Liver (tissue), 9 donors: Measurements from ENCODE around the gene TPPP3. TPM values are rescaled to one million over a fixed set of nuclear protein-coding genes. Genes with fewer than 3 reads are reported as not detected.

Experiments used
- DNase-seq: peaks from one replicate; pipeline ENCODE4 v3.0.0-alpha.2; 2017; ENCODE audit warnings: low spot score
- H3K27ac ChIP-seq, 2 donors: one replicate each; pipeline ENCODE4 v1.7.0; 2013; ENCODE audit warnings: inconsistent platforms in 2 of 2, low read length in 2 of 2, control low read depth in 1 of 2, low read depth in 1 of 2, mild to moderate bottlenecking in 1 of 2
- H3K27me3 ChIP-seq, 4 donors: one replicate each; pipeline versions ENCODE4 v1.6.1 to v1.7.0; 2013; ENCODE audit warnings: low read length in 3 of 4, inconsistent platforms in 1 of 4, mild to moderate bottlenecking in 1 of 4, moderate library complexity in 1 of 4; ENCODE audit not compliant: control insufficient read depth in 4 of 4, insufficient read depth in 4 of 4
- H3K36me3 ChIP-seq, 4 donors: one replicate each; pipeline versions ENCODE4 v1.6.1 to v1.7.0; 2013; ENCODE audit warnings: low read length in 3 of 4, mild to moderate bottlenecking in 3 of 4, low read depth in 1 of 4, moderate library complexity in 1 of 4; ENCODE audit not compliant: control insufficient read depth in 4 of 4, insufficient read depth in 3 of 4
- H3K4me1 ChIP-seq, 4 donors: one replicate each; pipeline versions ENCODE4 v1.6.1 to v1.7.0; 2013; ENCODE audit warnings: low read length in 3 of 4, mild to moderate bottlenecking in 3 of 4, moderate library complexity in 1 of 4; ENCODE audit not compliant: control insufficient read depth in 4 of 4, insufficient read depth in 4 of 4
- H3K4me3 ChIP-seq, 3 donors: one replicate each; pipeline versions ENCODE4 v1.6.1 to v1.7.0; 2013; ENCODE audit warnings: low read length in 3 of 3, control low read depth in 1 of 3, low read depth in 1 of 3, mild to moderate bottlenecking in 1 of 3
- H3K9ac ChIP-seq, 2 donors: one replicate each; pipeline ENCODE4 v1.7.0; 2013; ENCODE audit warnings: low read length in 2 of 2, mild to moderate bottlenecking in 2 of 2, moderate library complexity in 2 of 2, control low read depth in 1 of 2, low read depth in 1 of 2
- H3K9me3 ChIP-seq, 4 donors: one replicate each; pipeline versions ENCODE4 v1.6.1 to v1.7.0; 2013; ENCODE audit warnings: low read length in 3 of 4; ENCODE audit not compliant: control insufficient read depth in 4 of 4
- EGR1 ChIP-seq, 2 donors: IDR thresholded peaks; 2 replicates each; pipeline ENCODE4 v1.6.1; 2016 to 2018; ENCODE audit warnings: antibody characterized with exemption in 2 of 2, low read depth in 2 of 2
- FOXA1 ChIP-seq: IDR thresholded peaks from 2 replicates; pipeline ENCODE4 v1.6.1; 2016; ENCODE audit warnings: antibody characterized with exemption
- FOXA2 ChIP-seq: IDR thresholded peaks from 2 replicates; pipeline ENCODE4 v1.6.1; 2016; ENCODE audit warnings: antibody characterized with exemption
- GABPA ChIP-seq, 2 donors: IDR thresholded peaks in 1 of 2; conservative IDR thresholded peaks in 1 of 2; 2 replicates each; pipeline ENCODE4 v1.6.1; 2016; ENCODE audit warnings: antibody characterized with exemption in 2 of 2, mild to moderate bottlenecking in 1 of 2, moderate library complexity in 1 of 2
- HNF4A ChIP-seq, 2 donors: conservative IDR thresholded peaks; 2 replicates each; pipeline ENCODE4 v1.6.1; 2016; ENCODE audit warnings: antibody characterized with exemption in 2 of 2, mild to moderate bottlenecking in 2 of 2
- HNF4G ChIP-seq: IDR thresholded peaks from 2 replicates; pipeline ENCODE4 v1.6.1; 2016; ENCODE audit warnings: antibody characterized with exemption
- JUND ChIP-seq, 2 donors: IDR thresholded peaks; 2 replicates each; pipeline ENCODE4 v1.6.1; 2016; ENCODE audit warnings: antibody characterized with exemption in 2 of 2
- NR2F2 ChIP-seq: IDR thresholded peaks from 2 replicates; pipeline ENCODE4 v1.6.1; 2016; ENCODE audit warnings: antibody characterized with exemption
- RAD21 ChIP-seq, 2 donors: IDR thresholded peaks; 2 replicates each; pipeline ENCODE4 v1.6.1; 2016; ENCODE audit warnings: antibody characterized with exemption in 2 of 2, mild to moderate bottlenecking in 2 of 2
- RXRA ChIP-seq, 2 donors: IDR thresholded peaks; 2 replicates each; pipeline ENCODE4 v1.6.1; 2017 to 2018; ENCODE audit warnings: antibody characterized with exemption in 2 of 2, mild to moderate bottlenecking in 1 of 2
- SP1 ChIP-seq: IDR thresholded peaks from 2 replicates; pipeline ENCODE4 v1.6.1; 2018; ENCODE audit warnings: antibody characterized with exemption, mild to moderate bottlenecking
- TAF1 ChIP-seq: conservative IDR thresholded peaks from 2 replicates; pipeline ENCODE4 v1.6.1; 2016; ENCODE audit warnings: antibody characterized with exemption, mild to moderate bottlenecking
- YY1 ChIP-seq: IDR thresholded peaks from 2 replicates; pipeline ENCODE4 v1.6.1; 2016; ENCODE audit warnings: antibody characterized with exemption, mild to moderate bottlenecking
- WGBS: extraction: QIAGEN DNeasy Blood & Tissue Kit; methylation state at CpG from one replicate; pipeline ENCODE4 v1.1.7; 2013; 5-methylcytosine and 5-hydroxymethylcytosine counted together
- polyA plus RNA-seq, 2 donors: library from polyadenylated mRNA; stranded (reverse) in 1 of 2; unstranded in 1 of 2; fragments of 200-250 nt in 1 of 2; fragments of >200 nt in 1 of 2; fragmentation: Nextera tagmentation in 1 of 2; extraction: Ambion mirVana in 1 of 2; gene quantifications; one replicate each; pipeline versions ENCODE4 v1.2.1 to v1.2.3, GENCODE V29; 2013 to 2015
- total RNA-seq, 2 donors: library from RNA; depleted of rRNA; stranded (reverse); fragments of >200 nt; gene quantifications; one replicate each; pipeline ENCODE4 v1.2.3, GENCODE V29; 2014
- TF ChIP-seq, protein P1 (sequence below): fragments of 150-350 bp; IDR thresholded peaks from 2 replicates; pipeline ENCODE4 v1.5.1; 2017; ENCODE audit warnings: improper control_type of control experiment, low read depth, low read length; ENCODE audit not compliant: missing input control
- TF ChIP-seq, protein P2 (sequence below): IDR thresholded peaks from 2 replicates; pipeline ENCODE4 v1.6.1; 2016; ENCODE audit warnings: antibody characterized with exemption, mild to moderate bottlenecking
- TF ChIP-seq, protein P3 (sequence below): IDR thresholded peaks from 2 replicates; pipeline ENCODE4 v1.6.1; 2016; ENCODE audit warnings: antibody characterized with exemption
- TF ChIP-seq, protein P4 (sequence below): IDR thresholded peaks from 2 replicates; pipeline ENCODE4 v1.6.1; 2016; ENCODE audit warnings: antibody characterized with exemption
- TF ChIP-seq, protein P5 (sequence below): IDR thresholded peaks from 2 replicates; pipeline ENCODE4 v1.6.1; 2016; ENCODE audit warnings: antibody characterized with exemption
- donor health status: healthy.
- donor health status: healthy.
- donor health status: healthy.
- donor health status: healthy.
- donor health status: healthy.

Gene TPPP3
- total and polyA plus RNA-seq, 4 donors = 0.28 to 0.84 (median 0.55) TPM

DNA sequence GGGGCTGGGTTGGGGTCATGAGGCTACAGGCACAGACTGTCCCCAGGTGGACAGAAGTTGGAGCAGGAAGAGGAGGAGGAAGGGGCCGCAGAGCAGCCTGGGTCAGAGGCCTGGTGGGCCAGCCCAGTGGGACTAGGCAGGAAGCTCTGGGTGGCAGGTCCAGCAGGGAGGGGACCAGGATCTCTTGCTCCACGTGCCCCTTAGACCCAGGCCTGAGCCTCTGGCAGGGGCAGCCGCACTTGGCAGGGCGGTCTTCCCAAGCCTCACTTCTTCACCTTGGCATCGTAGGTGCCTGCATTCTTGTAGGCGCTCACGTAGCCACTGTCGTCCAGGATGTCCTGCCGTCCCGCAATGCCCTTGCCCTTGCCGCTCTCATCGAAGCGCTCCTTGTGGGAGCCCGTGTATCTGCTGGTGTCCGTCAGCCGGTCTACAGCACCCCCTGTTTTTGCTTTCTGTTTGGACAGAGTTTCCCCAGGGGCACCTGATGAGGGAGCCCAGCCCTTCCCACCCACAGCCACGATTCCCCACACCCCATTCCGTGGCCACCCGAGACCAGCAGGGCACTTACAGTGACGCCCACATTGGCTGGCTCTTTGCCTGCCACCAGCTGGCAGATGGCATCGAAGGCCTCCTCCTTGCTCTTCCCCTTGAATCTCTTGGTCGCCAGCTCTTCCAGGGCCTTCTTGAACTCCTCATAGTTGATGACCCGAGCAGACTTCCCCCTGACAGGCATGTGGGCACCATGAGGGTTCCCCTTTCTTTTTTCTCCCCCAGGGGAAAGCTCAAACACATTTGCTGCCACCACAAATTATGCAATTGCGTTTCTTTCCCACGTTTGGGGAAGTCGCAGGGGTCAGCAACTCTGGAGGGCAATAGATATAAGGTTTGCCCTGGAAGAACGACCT lies 3.1 kb downstream of the TPPP3 start:
- peaks cover 3 to 18% (median 4%) of the 10 kb centered on the region in 4 donors for H3K4me1 ChIP-seq
- no peak for DNase-seq
- peaks cover 0 to 2% (median 0%) of the 10 kb centered on the region in 4 donors for H3K27me3 ChIP-seq
- H3K4me3 ChIP-seq = no peak overlapping the region
- no peak overlapping the region for H3K27ac ChIP-seq
- H3K9ac ChIP-seq = no peak overlapping the region
- no peaks in the 10 kb centered on the region for H3K36me3 ChIP-seq
- 85% methylated on average over 27 of the region's 27 CpGs for WGBS
- H3K9me3 ChIP-seq = no peaks in the 10 kb centered on the region
- TF ChIP-seq, protein P1, sequence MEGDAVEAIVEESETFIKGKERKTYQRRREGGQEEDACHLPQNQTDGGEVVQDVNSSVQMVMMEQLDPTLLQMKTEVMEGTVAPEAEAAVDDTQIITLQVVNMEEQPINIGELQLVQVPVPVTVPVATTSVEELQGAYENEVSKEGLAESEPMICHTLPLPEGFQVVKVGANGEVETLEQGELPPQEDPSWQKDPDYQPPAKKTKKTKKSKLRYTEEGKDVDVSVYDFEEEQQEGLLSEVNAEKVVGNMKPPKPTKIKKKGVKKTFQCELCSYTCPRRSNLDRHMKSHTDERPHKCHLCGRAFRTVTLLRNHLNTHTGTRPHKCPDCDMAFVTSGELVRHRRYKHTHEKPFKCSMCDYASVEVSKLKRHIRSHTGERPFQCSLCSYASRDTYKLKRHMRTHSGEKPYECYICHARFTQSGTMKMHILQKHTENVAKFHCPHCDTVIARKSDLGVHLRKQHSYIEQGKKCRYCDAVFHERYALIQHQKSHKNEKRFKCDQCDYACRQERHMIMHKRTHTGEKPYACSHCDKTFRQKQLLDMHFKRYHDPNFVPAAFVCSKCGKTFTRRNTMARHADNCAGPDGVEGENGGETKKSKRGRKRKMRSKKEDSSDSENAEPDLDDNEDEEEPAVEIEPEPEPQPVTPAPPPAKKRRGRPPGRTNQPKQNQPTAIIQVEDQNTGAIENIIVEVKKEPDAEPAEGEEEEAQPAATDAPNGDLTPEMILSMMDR = no peak
- peak in 1 of 2 donors; percentile 11 for TF ChIP-seq RXRA (IDR thresholded peaks at IDR 0.05)

DNA sequence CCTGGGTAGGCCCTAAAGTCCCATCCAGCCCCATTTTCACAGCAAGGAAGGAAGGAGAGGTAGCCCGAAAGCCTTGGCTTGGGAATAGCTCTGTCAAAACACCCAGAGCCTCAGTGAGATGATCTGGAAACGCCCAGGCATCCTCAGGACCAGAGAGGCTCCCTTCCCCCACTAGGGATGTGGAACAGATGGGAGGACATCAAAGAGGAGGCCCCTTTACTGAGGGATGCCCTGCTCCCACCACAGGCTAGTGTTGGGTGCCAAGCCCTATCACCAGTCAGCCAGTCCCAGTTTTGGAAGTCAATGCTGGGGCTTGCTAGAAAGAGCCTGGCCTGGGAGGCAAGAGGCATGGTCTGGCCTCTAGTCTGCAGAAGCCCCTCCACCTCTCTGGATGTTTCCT lies 4.7 kb downstream of the TPPP3 start:
- Histone ChIP-seq H3K4me1 (peaks cover 0 to 8% (median 0%) of the 10 kb centered on the region in 4 donors), H3K9me3 (no peaks in the 10 kb centered on the region), H3K27me3 (no peaks in the 10 kb centered on the region), H3K36me3 (no peaks in the 10 kb centered on the region), H3K27ac (no peak overlapping the region), H3K9ac (no peak overlapping the region), H3K4me3 (no peak overlapping the region)
- DNase-seq = no peak
- no peak for TF ChIP-seq TAF1
- no peak for TF ChIP-seq HNF4A (conservative IDR thresholded peaks at IDR 0.05)
- no peak for TF ChIP-seq NR2F2
- TF ChIP-seq YY1 = no peak
- TF ChIP-seq RAD21 (IDR thresholded peaks at IDR 0.05) = no peak
- no peak for TF ChIP-seq SP1
- TF ChIP-seq FOXA1 = no peak
- no peak for TF ChIP-seq RXRA (IDR thresholded peaks at IDR 0.05)
- TF ChIP-seq, protein P2, sequence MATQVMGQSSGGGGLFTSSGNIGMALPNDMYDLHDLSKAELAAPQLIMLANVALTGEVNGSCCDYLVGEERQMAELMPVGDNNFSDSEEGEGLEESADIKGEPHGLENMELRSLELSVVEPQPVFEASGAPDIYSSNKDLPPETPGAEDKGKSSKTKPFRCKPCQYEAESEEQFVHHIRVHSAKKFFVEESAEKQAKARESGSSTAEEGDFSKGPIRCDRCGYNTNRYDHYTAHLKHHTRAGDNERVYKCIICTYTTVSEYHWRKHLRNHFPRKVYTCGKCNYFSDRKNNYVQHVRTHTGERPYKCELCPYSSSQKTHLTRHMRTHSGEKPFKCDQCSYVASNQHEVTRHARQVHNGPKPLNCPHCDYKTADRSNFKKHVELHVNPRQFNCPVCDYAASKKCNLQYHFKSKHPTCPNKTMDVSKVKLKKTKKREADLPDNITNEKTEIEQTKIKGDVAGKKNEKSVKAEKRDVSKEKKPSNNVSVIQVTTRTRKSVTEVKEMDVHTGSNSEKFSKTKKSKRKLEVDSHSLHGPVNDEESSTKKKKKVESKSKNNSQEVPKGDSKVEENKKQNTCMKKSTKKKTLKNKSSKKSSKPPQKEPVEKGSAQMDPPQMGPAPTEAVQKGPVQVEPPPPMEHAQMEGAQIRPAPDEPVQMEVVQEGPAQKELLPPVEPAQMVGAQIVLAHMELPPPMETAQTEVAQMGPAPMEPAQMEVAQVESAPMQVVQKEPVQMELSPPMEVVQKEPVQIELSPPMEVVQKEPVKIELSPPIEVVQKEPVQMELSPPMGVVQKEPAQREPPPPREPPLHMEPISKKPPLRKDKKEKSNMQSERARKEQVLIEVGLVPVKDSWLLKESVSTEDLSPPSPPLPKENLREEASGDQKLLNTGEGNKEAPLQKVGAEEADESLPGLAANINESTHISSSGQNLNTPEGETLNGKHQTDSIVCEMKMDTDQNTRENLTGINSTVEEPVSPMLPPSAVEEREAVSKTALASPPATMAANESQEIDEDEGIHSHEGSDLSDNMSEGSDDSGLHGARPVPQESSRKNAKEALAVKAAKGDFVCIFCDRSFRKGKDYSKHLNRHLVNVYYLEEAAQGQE = no peak
- TF ChIP-seq HNF4G = no peak
- no peak for TF ChIP-seq JUND (IDR thresholded peaks at IDR 0.05)
- TF ChIP-seq, protein P3, sequence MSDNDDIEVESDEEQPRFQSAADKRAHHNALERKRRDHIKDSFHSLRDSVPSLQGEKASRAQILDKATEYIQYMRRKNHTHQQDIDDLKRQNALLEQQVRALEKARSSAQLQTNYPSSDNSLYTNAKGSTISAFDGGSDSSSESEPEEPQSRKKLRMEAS = no peak
- TF ChIP-seq, protein P4, sequence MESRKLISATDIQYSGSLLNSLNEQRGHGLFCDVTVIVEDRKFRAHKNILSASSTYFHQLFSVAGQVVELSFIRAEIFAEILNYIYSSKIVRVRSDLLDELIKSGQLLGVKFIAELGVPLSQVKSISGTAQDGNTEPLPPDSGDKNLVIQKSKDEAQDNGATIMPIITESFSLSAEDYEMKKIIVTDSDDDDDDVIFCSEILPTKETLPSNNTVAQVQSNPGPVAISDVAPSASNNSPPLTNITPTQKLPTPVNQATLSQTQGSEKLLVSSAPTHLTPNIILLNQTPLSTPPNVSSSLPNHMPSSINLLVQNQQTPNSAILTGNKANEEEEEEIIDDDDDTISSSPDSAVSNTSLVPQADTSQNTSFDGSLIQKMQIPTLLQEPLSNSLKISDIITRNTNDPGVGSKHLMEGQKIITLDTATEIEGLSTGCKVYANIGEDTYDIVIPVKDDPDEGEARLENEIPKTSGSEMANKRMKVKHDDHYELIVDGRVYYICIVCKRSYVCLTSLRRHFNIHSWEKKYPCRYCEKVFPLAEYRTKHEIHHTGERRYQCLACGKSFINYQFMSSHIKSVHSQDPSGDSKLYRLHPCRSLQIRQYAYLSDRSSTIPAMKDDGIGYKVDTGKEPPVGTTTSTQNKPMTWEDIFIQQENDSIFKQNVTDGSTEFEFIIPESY = no peak
- no peak for TF ChIP-seq FOXA2
- TF ChIP-seq, protein P5, sequence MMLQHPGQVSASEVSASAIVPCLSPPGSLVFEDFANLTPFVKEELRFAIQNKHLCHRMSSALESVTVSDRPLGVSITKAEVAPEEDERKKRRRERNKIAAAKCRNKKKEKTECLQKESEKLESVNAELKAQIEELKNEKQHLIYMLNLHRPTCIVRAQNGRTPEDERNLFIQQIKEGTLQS = no peak
- TF ChIP-seq, protein P1 = no peak
- TF ChIP-seq EGR1 (IDR thresholded peaks at IDR 0.05; ENCODE audit: low read depth in 2 of 2) = no peak
- TF ChIP-seq GABPA (IDR thresholded peaks at IDR 0.05 in 1 of 2, conservative IDR thresholded peaks at IDR 0.05 in 1 of 2) = no peak
- WGBS = 97% methylated on average over 2 of the region's 2 CpGs
